Measurements from ENCODE around the gene CCDC40.

Gene CCDC40

GRCh38 chr17:80116276-80116920, 80.0 kb downstream of the CCDC40 start:
- DNase-seq (ENCODE audit: low read depth) = no peak

GRCh38 chr17:80116921-80117380, 80.5 kb downstream of the CCDC40 start:
- no peak for DNase-seq (ENCODE audit: low read depth)

GRCh38 chr17:80117491-80118401, 81.3 kb downstream of the CCDC40 start:
- DNase-seq (ENCODE audit: low read depth) = no peak

- DNase-seq (ENCODE audit: low read depth) = no peak
Measured at GRCh38 chr17:80118601-80119270, 82.3 kb downstream of the CCDC40 start.

GRCh38 chr17:80119271-80119791, 82.9 kb downstream of the CCDC40 start:
- no peak for DNase-seq (ENCODE audit: low read depth)

GRCh38 chr17:80119839-80120238, 83.4 kb downstream of the CCDC40 start:
- DNase-seq (ENCODE audit: low read depth) = no peak

- no peak for DNase-seq (ENCODE audit: low read depth)
Measured at GRCh38 chr17:80122026-80122575, 85.7 kb downstream of the CCDC40 start.

- DNase-seq (ENCODE audit: low read depth) = no peak
Measured at GRCh38 chr17:80122926-80123505, 86.6 kb downstream of the CCDC40 start.

GRCh38 chr17:80123791-80124190, 87.3 kb downstream of the CCDC40 start:
- no peak for DNase-seq (ENCODE audit: low read depth)

- no peak for DNase-seq (ENCODE audit: low read depth)
Measured at GRCh38 chr17:80124351-80124981, 88.0 kb downstream of the CCDC40 start.

GRCh38 chr17:80125656-80126448, 89.4 kb downstream of the CCDC40 start:
- DNase-seq (ENCODE audit: low read depth) = peak; percentile 64

GRCh38 chr17:80126449-80126715, 89.9 kb downstream of the CCDC40 start:
- DNase-seq (ENCODE audit: low read depth) = no peak

GRCh38 chr17:80129006-80129565, 92.6 kb downstream of the CCDC40 start:
- DNase-seq (ENCODE audit: low read depth) = no peak

GRCh38 chr17:80130992-80131391, 94.5 kb downstream of the CCDC40 start:
- DNase-seq (ENCODE audit: low read depth) = no peak

- no peak for DNase-seq (ENCODE audit: low read depth)
Measured at GRCh38 chr17:80132906-80133625, 96.6 kb downstream of the CCDC40 start.

- no peak for DNase-seq (ENCODE audit: low read depth)
Measured at GRCh38 chr17:80133626-80133970, 97.2 kb downstream of the CCDC40 start.

GRCh38 chr17:80137131-80137530, 100.7 kb downstream of the CCDC40 start:
- DNase-seq (ENCODE audit: low read depth) = no peak

- DNase-seq (ENCODE audit: low read depth) = no peak
Measured at GRCh38 chr17:80138856-80139426, 102.5 kb downstream of the CCDC40 start.

GRCh38 chr17:80141463-80142165, 105.2 kb downstream of the CCDC40 start:
- DNase-seq (ENCODE audit: low read depth) = no peak

All from stromal cell of bone marrow (primary cell).